HUDEP-2 (cell line): Measurements from ENCODE around the gene SMIM45.

ENCODE experiments used
- DNase-seq, 76 experiments: peaks; one replicate each; lab custom pipeline; 2025; ENCODE audit not compliant: unreplicated experiment in 76 of 76; lab: John Stamatoyannopoulos, UW

SMIM45 gene

GRCh38 chr22:41966225-41966606, 14.3 kb downstream of the SMIM45 start:
- DNase-seq = no peak

GRCh38 chr22:41966607-41967240, 14.8 kb downstream of the SMIM45 start:
- DNase-seq = peak in 54 of 76 experiments; percentile 9 to 75 (median 46)

GRCh38 chr22:41968601-41969000, 16.7 kb downstream of the SMIM45 start:
- DNase-seq = peak in 75 of 76 experiments; percentile 19 to 91 (median 77)

GRCh38 chr22:41969110-41969646, 17.2 kb downstream of the SMIM45 start, which contains the start of gene SEPTIN3:
TSS of gene SEPTIN3 (plus strand) at chr22:41969443. CDS start at chr22:41971493, 2,050 bp downstream.
- DNase-seq = peak in 2 of 76 experiments; percentile 23 to 30

- peak in 46 of 76 experiments; percentile 15 to 70 (median 38) for DNase-seq
Measured at GRCh38 chr22:41970601-41971000, 18.7 kb downstream of the SMIM45 start.

- DNase-seq = no peak
Measured at GRCh38 chr22:41971431-41971830, 19.5 kb downstream of the SMIM45 start.

- no peak for DNase-seq
Measured at GRCh38 chr22:41974691-41975290, 22.8 kb downstream of the SMIM45 start.

GRCh38 chr22:41975299-41976069, 23.5 kb downstream of the SMIM45 start:
- no peak for DNase-seq

- no peak for DNase-seq
Measured at GRCh38 chr22:41976070-41976901, 24.3 kb downstream of the SMIM45 start.

- DNase-seq = no peak
Measured at GRCh38 chr22:41976961-41977566, 25.1 kb downstream of the SMIM45 start.

GRCh38 chr22:41978732-41979131, 26.8 kb downstream of the SMIM45 start:
- DNase-seq = no peak

- no peak for DNase-seq
Measured at GRCh38 chr22:41979423-41980250, 27.7 kb downstream of the SMIM45 start.

- DNase-seq = no peak
Measured at GRCh38 chr22:41982865-41983264, 30.9 kb downstream of the SMIM45 start.

- DNase-seq = no peak
Measured at GRCh38 chr22:41983513-41984405, 31.8 kb downstream of the SMIM45 start.

GRCh38 chr22:41987276-41987675, 35.3 kb downstream of the SMIM45 start:
- DNase-seq = no peak

GRCh38 chr22:41989246-41989645, 37.3 kb downstream of the SMIM45 start:
- DNase-seq = no peak

GRCh38 chr22:41991111-41991510, 39.2 kb downstream of the SMIM45 start:
- DNase-seq = no peak

GRCh38 chr22:41992496-41992895, 40.5 kb downstream of the SMIM45 start:
- DNase-seq = no peak
